WTC11 (cell line): Measurements from ENCODE around the gene CCDC127. TPM values are rescaled to one million over a fixed set of nuclear protein-coding genes. Genes with fewer than 3 reads are reported as not detected.

ENCODE experiments used
- ATAC-seq: fragments of 200-7000 bp; cut with Tn5 transposase; 2 replicates; pipeline ENCODE4 v1.10.0; 2021; ENCODE audit warnings: mild to moderate bottlenecking, moderate library complexity
- CTCF ChIA-PET: fragments of 300-600 bp; sonication (Branson Sonifier 250); formaldehyde crosslinking; loops from one replicate; lab custom pipeline; 2021; ENCODE audit warnings: antibody characterized with exemption; lab: Charles Lee
- POLR2A ChIA-PET: fragments of 350-600 bp; sonication (Branson Sonifier 250); formaldehyde crosslinking; loops from one replicate; lab custom pipeline; 2021; ENCODE audit warnings: antibody characterized with exemption; lab: Charles Lee
- DNase-seq: peaks from one replicate; pipeline ENCODE4 v3.0.0; 2021; ENCODE audit warnings: low spot score
- H3K27ac Mint-ChIP-seq: 2 replicates; pipeline ENCODE4 v1.8.0; 2021; ENCODE audit warnings: mixed read lengths
- H3K27me3 Mint-ChIP-seq: 2 replicates; pipeline ENCODE4 v1.8.0; 2021; ENCODE audit warnings: low read depth, mild to moderate bottlenecking, moderate library complexity, mixed read lengths
- H3K36me3 Mint-ChIP-seq: 2 replicates; pipeline ENCODE4 v1.8.0; 2021; ENCODE audit warnings: mixed read lengths
- H3K4me1 Mint-ChIP-seq: 2 replicates; pipeline ENCODE4 v1.8.0; 2022; ENCODE audit warnings: mixed read lengths
- H3K4me3 Mint-ChIP-seq: 2 replicates; pipeline ENCODE4 v1.8.0; 2021; ENCODE audit warnings: mild to moderate bottlenecking, moderate library complexity, mixed read lengths
- H3K9me3 Mint-ChIP-seq: 2 replicates; pipeline ENCODE4 v1.8.0; 2021; ENCODE audit warnings: mixed read lengths
- CREB1 ChIP-seq: sonication (generic); formaldehyde crosslinking; IDR thresholded peaks from 2 replicates; pipeline ENCODE4 v1.8.0; 2023; ENCODE audit warnings: mild to moderate bottlenecking, missing genetic modification reagents
- E2F1 ChIP-seq: sonication (generic); formaldehyde crosslinking; IDR thresholded peaks from 2 replicates; pipeline ENCODE4 v1.8.0; 2022; ENCODE audit warnings: mild to moderate bottlenecking, missing genetic modification reagents
- ERG ChIP-seq: fragments of 250-450 bp; sonication (Bioruptor Pico); IDR thresholded peaks from 2 replicates; pipeline ENCODE4 v1.8.0; 2021; ENCODE audit warnings: mild to moderate bottlenecking
- ESRRA ChIP-seq: sonication (generic); formaldehyde crosslinking; IDR thresholded peaks from 2 replicates; pipeline ENCODE4 v1.8.1; 2022; ENCODE audit warnings: mild to moderate bottlenecking, missing genetic modification reagents, borderline replicate concordance
- ETV6 ChIP-seq: sonication (generic); formaldehyde crosslinking; IDR thresholded peaks from 2 replicates; pipeline ENCODE4 v1.8.1; 2022; ENCODE audit warnings: mild to moderate bottlenecking, missing genetic modification reagents
- GTF2I ChIP-seq: fragments of 250-450 bp; sonication (Bioruptor Pico); conservative IDR thresholded peaks from 2 replicates; pipeline ENCODE4 v1.4.0; 2021; ENCODE audit warnings: mild to moderate bottlenecking
- IRF1 ChIP-seq: sonication (generic); formaldehyde crosslinking; IDR thresholded peaks from 2 replicates; pipeline ENCODE4 v1.8.0; 2023; ENCODE audit warnings: missing genetic modification reagents
- IRF2 ChIP-seq: sonication (generic); formaldehyde crosslinking; IDR thresholded peaks from 2 replicates; pipeline ENCODE4 v1.8.0; 2022; ENCODE audit warnings: low read depth, missing genetic modification reagents, borderline replicate concordance
- MAX ChIP-seq: sonication (generic); formaldehyde crosslinking; IDR thresholded peaks from 2 replicates; pipeline ENCODE4 v1.8.0; 2022; ENCODE audit warnings: mild to moderate bottlenecking, missing genetic modification reagents
- MLX ChIP-seq: sonication (generic); formaldehyde crosslinking; IDR thresholded peaks from 2 replicates; pipeline ENCODE4 v1.8.1; 2023; ENCODE audit warnings: mild to moderate bottlenecking, missing genetic modification reagents, moderate library complexity
- MYBL2 ChIP-seq: sonication (generic); formaldehyde crosslinking; IDR thresholded peaks from 2 replicates; pipeline ENCODE4 v1.8.1; 2023; ENCODE audit warnings: mild to moderate bottlenecking, moderate library complexity, missing genetic modification reagents
- NFATC4 ChIP-seq: fragments of 250-450 bp; sonication (Bioruptor Pico); IDR thresholded peaks from 2 replicates; pipeline ENCODE4 v1.9.0; 2021; ENCODE audit warnings: mild to moderate bottlenecking
- NFE2L1 ChIP-seq: sonication (generic); formaldehyde crosslinking; IDR thresholded peaks from 2 replicates; pipeline ENCODE4 v1.8.1; 2023; ENCODE audit warnings: missing genetic modification reagents
- NFYB ChIP-seq: sonication (generic); formaldehyde crosslinking; conservative IDR thresholded peaks from 2 replicates; pipeline ENCODE4 v1.8.0; 2022; ENCODE audit warnings: low read depth, missing genetic modification reagents
- OVOL2 ChIP-seq: fragments of 250-450 bp; sonication (Bioruptor Pico); IDR thresholded peaks from 2 replicates; pipeline ENCODE4 v1.9.0; 2021; ENCODE audit warnings: mild to moderate bottlenecking, borderline replicate concordance
- PRRX2 ChIP-seq: fragments of 250-450 bp; sonication (Bioruptor Pico); IDR thresholded peaks from 2 replicates; pipeline ENCODE4 v1.8.0; 2021; ENCODE audit warnings: mild to moderate bottlenecking
- RORB ChIP-seq: fragments of 250-450 bp; sonication (Bioruptor Pico); IDR thresholded peaks from 2 replicates; pipeline ENCODE4 v1.9.0; 2021; ENCODE audit warnings: mild to moderate bottlenecking
- ZMAT4 ChIP-seq: fragments of 250-450 bp; sonication (Bioruptor Pico); IDR thresholded peaks from 2 replicates; pipeline ENCODE4 v1.9.0; 2021; ENCODE audit warnings: mild to moderate bottlenecking
- ZNF138 ChIP-seq: sonication (generic); formaldehyde crosslinking; conservative IDR thresholded peaks from 2 replicates; pipeline ENCODE4 v1.8.1; 2022; ENCODE audit warnings: mild to moderate bottlenecking, moderate library complexity, missing genetic modification reagents
- ZNF232 ChIP-seq: sonication (generic); formaldehyde crosslinking; IDR thresholded peaks from 2 replicates; pipeline ENCODE4 v1.8.0; 2022; ENCODE audit warnings: mild to moderate bottlenecking, missing genetic modification reagents
- ZNF263 ChIP-seq: sonication (generic); formaldehyde crosslinking; IDR thresholded peaks from 2 replicates; pipeline ENCODE4 v1.8.1; 2022; ENCODE audit warnings: low read depth, mild to moderate bottlenecking, moderate library complexity, missing genetic modification reagents
- ZNF281 ChIP-seq: sonication (generic); formaldehyde crosslinking; IDR thresholded peaks from 2 replicates; pipeline ENCODE4 v1.8.0; 2023; ENCODE audit warnings: mild to moderate bottlenecking, missing genetic modification reagents
- ZNF317 ChIP-seq: sonication (generic); formaldehyde crosslinking; IDR thresholded peaks from 2 replicates; pipeline ENCODE4 v1.8.1; 2023; ENCODE audit warnings: low read depth, mild to moderate bottlenecking, moderate library complexity, missing genetic modification reagents, borderline replicate concordance
- ZNF416 ChIP-seq: fragments of 250-450 bp; sonication (Bioruptor Pico); IDR thresholded peaks from 2 replicates; pipeline ENCODE4 v1.9.0; 2021; ENCODE audit warnings: mild to moderate bottlenecking, inconsistent platforms
- total RNA-seq: library from RNA; stranded (reverse); gene quantifications from 3 replicates; pipeline ENCODE4 v1.2.3, GENCODE V29; 2021

Gene CCDC127
- total RNA-seq, 1 experiment from 2014 or later: 5.3 TPM

GRCh38 chr5:204966-205670 is 12.8 kb downstream of the CCDC127 start:
- TF ChIP-seq ERG (no peak), NFYB (CRISPR knock-in tag) (no peak), ZNF232 (CRISPR knock-in tag) (no peak), MLX (no peak), ZMAT4 (no peak), RORB (CRISPR knock-in tag) (no peak), GTF2I (CRISPR knock-in tag) (no peak), ESRRA (no peak), ZNF416 (no peak), NFATC4 (CRISPR knock-in tag) (no peak), ZNF317 (CRISPR knock-in tag) (no peak), MYBL2 (CRISPR knock-in tag) (no peak), ZNF263 (no peak)
- ATAC-seq (no peak), DNase-seq (no peak)
- ChIA-PET CTCF (interaction anchor here (1.8 kb wide), 1 partner anchor 17 kb away, joined by 4 read pairs; no protein-coding TSS in a partner anchor), POLR2A (no interaction called here)
- Mint-ChIP-seq H3K4me1 (peaks cover 20% of the 10 kb centered on the region), H3K9me3 (no peaks in the 10 kb centered on the region), H3K27me3 (no peaks in the 10 kb centered on the region), H3K27ac (peak overlapping the region; percentile 75; the same call in 1 of the 2 replicates), H3K36me3 (peaks cover 23% of the 10 kb centered on the region), H3K4me3 (no peak overlapping the region)

- Mint-ChIP-seq H3K9me3 (no peaks in the 10 kb centered on the region), H3K27ac (no peak overlapping the region), H3K36me3 (peaks cover 23% of the 10 kb centered on the region)
- no peak for TF ChIP-seq ERG
- no peak for TF ChIP-seq ETV6 (CRISPR knock-in tag)
- TF ChIP-seq CREB1 (CRISPR knock-in tag): no peak
- no peak for TF ChIP-seq ZNF232 (CRISPR knock-in tag)
- TF ChIP-seq OVOL2 (CRISPR knock-in tag): no peak
- TF ChIP-seq IRF2 (CRISPR knock-in tag): no peak
- TF ChIP-seq, all 79 proteins: peak for 0
- peaks cover 20% of the 10 kb centered on the region for H3K4me1 Mint-ChIP-seq
- ChIA-PET CTCF (interaction anchor here (1.8 kb wide), 1 partner anchor 16 kb away, joined by 4 read pairs; no protein-coding TSS in a partner anchor), POLR2A (no interaction called here)
- ATAC-seq: no peak
- H3K27me3 Mint-ChIP-seq: no peaks in the 10 kb centered on the region
- no peak for DNase-seq
- H3K4me3 Mint-ChIP-seq: no peak overlapping the region
Measured at GRCh38 chr5:204462-204861, 13.5 kb downstream of the CCDC127 start.

- CTCF ChIA-PET: interaction anchor here (1.8 kb wide), 1 partner anchor 15 kb away, joined by 4 read pairs; no protein-coding TSS in a partner anchor
- ATAC-seq: no peak
- Mint-ChIP-seq H3K4me3 (no peak overlapping the region), H3K36me3 (peaks cover 23% of the 10 kb centered on the region), H3K27me3 (no peaks in the 10 kb centered on the region), H3K27ac (no peak overlapping the region; the same call in 1 of the 2 replicates), H3K9me3 (no peaks in the 10 kb centered on the region), H3K4me1 (peaks cover 20% of the 10 kb centered on the region)
- POLR2A ChIA-PET: no interaction called here
- no peak for DNase-seq
- no peak for TF ChIP-seq MAX (CRISPR knock-in tag)
- TF ChIP-seq ZNF138 (CRISPR knock-in tag): no peak
- TF ChIP-seq ZNF281 (CRISPR knock-in tag): no peak
- TF ChIP-seq NFE2L1 (CRISPR knock-in tag): no peak
- TF ChIP-seq PRRX2 (CRISPR knock-in tag): no peak
- TF ChIP-seq IRF1 (CRISPR knock-in tag): no peak
- TF ChIP-seq E2F1: no peak
Measured at GRCh38 chr5:204001-204400, 14.0 kb downstream of the CCDC127 start.
